K562 (cell line): ENCODE results near the gene ZNF709. TPM values are rescaled to one million over a fixed set of nuclear protein-coding genes. Genes with fewer than 3 reads are reported as not detected.

Experiments used
- DEAF1 ChIP-seq: fragments of 450-650 bp; formaldehyde crosslinking; IDR thresholded peaks from 2 replicates; pipeline ENCODE4 v1.4.0; 2020; ENCODE audit warnings: mild to moderate bottlenecking, moderate library complexity
- ELF2 ChIP-seq: fragments of 250-450 bp; sonication (Bioruptor Pico); IDR thresholded peaks from 2 replicates; pipeline ENCODE4 v1.5.0; 2021; ENCODE audit warnings: mild to moderate bottlenecking
- FUS ChIP-seq: fragments of 200-400 bp; formaldehyde crosslinking; optimal IDR thresholded peaks from 2 replicates; pipeline ENCODE3; 2017; ENCODE audit warnings: low read depth, low read length
- HDAC6 ChIP-seq: IDR thresholded peaks from 2 replicates; pipeline ENCODE4 v1.6.1; 2012; ENCODE audit warnings: low read depth, mild to moderate bottlenecking, control low read depth, inconsistent platforms, low read length, moderate library complexity
- HIVEP1 ChIP-seq: fragments of 250-450 bp; sonication (Bioruptor Pico); IDR thresholded peaks from 2 replicates; pipeline ENCODE4 v1.4.0; 2020; ENCODE audit warnings: mild to moderate bottlenecking
- HSF4 ChIP-seq: fragments of 250-450 bp; sonication (Bioruptor Pico); IDR thresholded peaks from 2 replicates; pipeline ENCODE4 v2.1.2; 2022; ENCODE audit warnings: mild to moderate bottlenecking, moderate library complexity, borderline replicate concordance
- MAFK ChIP-seq: IDR thresholded peaks from 2 replicates; pipeline ENCODE4 v1.6.1; 2011; ENCODE audit warnings: low read length, improper control_type of control experiment
- RBBP5 ChIP-seq: fragments of 200-600 bp; sonication (generic); IDR thresholded peaks from 2 replicates; pipeline ENCODE4 v1.6.1; 2012; ENCODE audit warnings: borderline replicate concordance, mild to moderate bottlenecking, low read length, control low read depth, inconsistent platforms; ENCODE audit not compliant: insufficient read depth, poor library complexity, severe bottlenecking
- SAFB2 ChIP-seq: fragments of 200-400 bp; formaldehyde crosslinking; IDR thresholded peaks from 2 replicates; pipeline ENCODE4 v1.6.1; 2018; ENCODE audit warnings: borderline replicate concordance, low read length, low read depth, moderate library complexity; ENCODE audit not compliant: severe bottlenecking
- SAP30 ChIP-seq: fragments of 200-600 bp; sonication (generic); IDR thresholded peaks from 2 replicates; pipeline ENCODE4 v1.6.1; 2012; ENCODE audit warnings: borderline replicate concordance, low read depth, mild to moderate bottlenecking, moderate library complexity, low read length, control low read depth, inconsistent platforms; ENCODE audit not compliant: insufficient read depth, poor library complexity, severe bottlenecking
- SFPQ ChIP-seq: fragments of 200-400 bp; formaldehyde crosslinking; IDR thresholded peaks from 2 replicates; pipeline ENCODE4 v1.6.1; 2017; ENCODE audit warnings: mild to moderate bottlenecking, low read depth, low read length, moderate library complexity
- TFE3 ChIP-seq: fragments of 450-650 bp; formaldehyde crosslinking; IDR thresholded peaks from 2 replicates; pipeline ENCODE4 v1.4.0; 2020; ENCODE audit warnings: mild to moderate bottlenecking, mixed read lengths
- USF1 ChIP-seq: sonication (generic); formaldehyde crosslinking; IDR thresholded peaks from 2 replicates; pipeline ENCODE4 v1.9.0; 2022; ENCODE audit warnings: mild to moderate bottlenecking, missing genetic modification reagents
- ZBTB26 ChIP-seq: fragments of 450-650 bp; formaldehyde crosslinking; IDR thresholded peaks from 2 replicates; pipeline ENCODE4 v1.4.0; 2022; ENCODE audit warnings: missing genetic modification characterization
- ZNF12 ChIP-seq: sonication (generic); formaldehyde crosslinking; IDR thresholded peaks from 2 replicates; pipeline ENCODE4 v1.4.0; 2020; ENCODE audit warnings: mild to moderate bottlenecking, missing genetic modification reagents
- ZNF354B ChIP-seq: fragments of 250-450 bp; sonication (Bioruptor Pico); IDR thresholded peaks from 2 replicates; pipeline ENCODE4 v1.4.0; 2020
- ZNF384 ChIP-seq: IDR thresholded peaks from 2 replicates; pipeline ENCODE4 v1.6.1; 2012; ENCODE audit warnings: low read depth, low read length, improper control_type of control experiment
- ZNF431 ChIP-seq: sonication (generic); formaldehyde crosslinking; IDR thresholded peaks from 2 replicates; pipeline ENCODE4 v1.8.0; 2022; ENCODE audit warnings: mild to moderate bottlenecking, missing genetic modification reagents
- ZNF584 ChIP-seq: fragments of 200-800 bp; sonication (Bioruptor generic); IDR thresholded peaks from 2 replicates; pipeline ENCODE4 v1.6.1; 2016; ENCODE audit warnings: low read depth, mild to moderate bottlenecking, missing genetic modification characterization, missing compliant biosample characterization
- ZNF696 ChIP-seq: fragments of 250-450 bp; sonication (Bioruptor Pico); conservative IDR thresholded peaks from 2 replicates; pipeline ENCODE4 v1.4.0; 2020; ENCODE audit warnings: mild to moderate bottlenecking, moderate library complexity
- polyA plus RNA-seq, 8 experiments: library from polyadenylated mRNA; depleted of rRNA in 4 of 8; stranded (reverse) in 5 of 8; unstranded in 3 of 8; fragments of >200 nt; fragmentation: Nextera tagmentation in 2 of 8; fragmentation: Illumina TruSeq in 1 of 8; extraction: Ambion mirVana in 2 of 8; extraction: Trizol in 1 of 8; gene quantifications; 2 replicates each; pipeline versions ENCODE4 v1.2.1 to v1.2.3, GENCODE V29; 2011 to 2014; ENCODE audit warnings: inconsistent platforms in 1 of 8, missing spikeins in 1 of 8
- total RNA-seq, 7 experiments: library from RNA; depleted of rRNA in 6 of 7; stranded (reverse); fragments of >200 nt in 6 of 7; fragmentation: Illumina TruSeq in 2 of 7; extraction: Trizol in 2 of 7; gene quantifications; 2 replicates each; pipeline versions ENCODE4 v1.2.1 to v1.2.3, GENCODE V29; 2011 to 2021; ENCODE audit warnings: low replicate concordance in 1 of 7

ZNF709 gene
- total and polyA plus RNA-seq, 9 of the 15 experiments (the other 6 are each of a cell fraction or from before 2014, with no cell fraction given): 0.07 to 0.69 (median 0.18) TPM

GRCh38 chr19:12484371-12485051, at the start of gene ZNF709 (continued):
- no peak for TF ChIP-seq ZBTB26
- TF ChIP-seq SAFB2: no peak
- TF ChIP-seq SAP30: no peak
- TF ChIP-seq ZNF584: no peak
- TF ChIP-seq ELF2 (CRISPR knock-in tag): no peak
- TF ChIP-seq SFPQ: no peak
- no peak for TF ChIP-seq TFE3 (CRISPR knock-in tag)
- no peak for TF ChIP-seq USF1 (CRISPR knock-in tag)
- no peak for TF ChIP-seq ZNF12
- TF ChIP-seq ZNF354B (CRISPR knock-in tag): no peak
- no peak for TF ChIP-seq HDAC6
- no peak for TF ChIP-seq FUS
- no peak for TF ChIP-seq MAFK
- no peak for TF ChIP-seq ZNF384
- TF ChIP-seq HSF4 (CRISPR knock-in tag): no peak
- no peak for TF ChIP-seq DEAF1
- no peak for TF ChIP-seq HIVEP1 (CRISPR knock-in tag)
- TF ChIP-seq ZNF696 (CRISPR knock-in tag): no peak
- no peak for TF ChIP-seq RBBP5
- TF ChIP-seq ZNF431 (CRISPR knock-in tag): no peak
